Epidermal melanocyte (primary cell): Measurements from ENCODE around the gene CROCC2.

Experiments
- DNase-seq: peaks from one replicate; pipeline ENCODE4 v3.0.0; 2011; ENCODE audit warnings: low spot score; ENCODE audit not compliant: insufficient read length

CROCC2 gene

GRCh38 chr2:240997856-240998705 is 91.9 kb downstream of the CROCC2 start, which contains the start of gene SNED1:
TSS of gene SNED1 (plus strand) at chr2:240998618. CDS start at chr2:240998838, 220 bp downstream.
- no peak for DNase-seq

- no peak for DNase-seq
These were observed 92.5 kb downstream of the CROCC2 start for GRCh38 chr2:240998706-240998994.

GRCh38 chr2:240998995-240999791 is 93.1 kb downstream of the CROCC2 start:
- no peak for DNase-seq

DNA sequence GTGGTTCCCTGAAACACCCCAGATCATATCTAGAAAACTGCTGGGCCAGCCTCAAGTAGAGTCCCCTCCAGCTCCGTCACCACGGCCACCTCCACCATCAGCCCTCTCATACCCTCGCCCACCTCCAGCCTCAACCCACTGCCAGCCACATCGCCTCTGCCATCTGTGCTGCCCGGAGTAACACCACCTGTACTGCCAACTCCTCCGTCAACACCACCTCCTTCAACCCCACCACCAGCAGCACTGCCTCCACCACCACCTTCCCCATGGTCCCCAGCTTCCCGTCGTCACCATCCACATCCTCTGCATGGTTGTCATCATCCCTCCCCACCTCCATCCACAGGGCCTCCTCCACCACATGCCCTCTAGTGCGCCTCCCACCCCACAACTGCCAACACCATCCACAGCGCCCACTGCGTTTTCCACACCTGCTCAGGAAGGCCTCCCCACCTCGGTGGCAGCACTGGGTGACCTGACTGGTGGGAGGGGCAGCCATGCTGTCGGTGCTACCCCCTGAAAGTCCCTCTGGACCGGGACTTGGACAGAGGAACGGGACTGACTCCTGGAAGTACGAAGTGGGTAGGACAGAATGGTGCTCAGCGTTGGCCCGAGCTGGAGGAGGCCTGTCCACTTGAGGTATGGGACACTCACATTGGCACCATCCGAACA is 93.9 kb downstream of the CROCC2 start:
- DNase-seq, result no peak

- no peak for DNase-seq
These were observed 94.7 kb downstream of the CROCC2 start for GRCh38 chr2:241000831-241001321.

- DNase-seq, result no peak
These were observed 95.5 kb downstream of the CROCC2 start for GRCh38 chr2:241001413-241002274.

DNA sequence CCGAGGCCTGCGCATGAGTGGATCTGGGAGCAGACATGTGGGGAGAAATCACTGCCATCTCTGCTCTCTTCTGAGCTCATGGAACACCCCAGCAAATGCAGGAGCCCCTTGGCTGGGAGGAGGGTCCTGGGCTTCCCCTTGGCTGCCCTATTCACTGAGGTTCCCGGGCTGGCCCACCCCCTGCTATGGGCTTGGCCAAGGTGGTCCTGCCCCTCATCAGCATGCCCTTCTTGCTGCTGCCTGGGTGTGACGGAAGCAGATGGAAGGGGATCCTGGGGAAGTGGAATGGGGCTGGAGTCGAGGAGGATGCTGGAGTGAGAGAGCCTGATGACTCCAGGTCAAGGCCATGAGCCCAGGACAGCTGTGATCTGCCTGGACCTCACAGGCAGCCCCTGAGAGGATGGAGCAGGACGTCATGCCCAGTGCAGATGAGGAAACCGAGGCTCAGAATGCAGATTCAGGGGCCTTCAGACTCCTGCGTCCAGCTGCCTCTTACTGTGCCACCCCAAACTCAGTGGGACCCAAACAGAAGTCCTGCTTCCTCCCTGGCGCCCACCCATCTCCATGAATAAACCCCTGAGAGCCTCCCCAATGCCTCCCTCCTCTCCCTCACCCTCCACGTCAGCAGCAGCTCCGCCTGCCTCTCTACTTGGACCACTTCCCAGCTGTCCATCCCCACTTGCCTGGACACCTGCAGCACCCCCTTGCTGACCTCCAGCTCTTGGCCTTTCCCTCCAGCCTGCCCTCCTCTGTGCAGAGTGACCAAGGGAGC is 96.3 kb downstream of the CROCC2 start:
- DNase-seq, result no peak

GRCh38 chr2:241003047-241003360 is 96.9 kb downstream of the CROCC2 start:
- DNase-seq, result no peak

DNA sequence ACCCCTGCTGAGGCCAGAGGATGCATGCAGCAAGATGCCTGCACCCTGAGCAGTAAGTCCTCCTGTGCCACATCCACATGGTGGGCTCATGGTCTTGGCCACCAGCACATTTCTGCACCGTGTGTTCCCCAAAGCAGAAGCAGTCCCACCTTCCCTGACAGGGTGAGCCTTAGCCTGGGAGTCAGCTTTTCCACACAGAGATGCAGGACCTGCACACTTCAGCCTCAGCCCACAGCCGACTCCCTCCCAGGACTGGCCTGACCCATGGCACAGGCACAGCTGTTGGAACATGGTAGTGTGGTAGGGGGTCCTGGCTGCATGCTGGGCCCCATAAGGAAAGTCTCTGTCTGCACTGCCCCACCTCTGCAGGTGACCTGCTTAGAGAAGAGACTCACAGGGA is 97.2 kb downstream of the CROCC2 start:
- DNase-seq, result no peak

DNA sequence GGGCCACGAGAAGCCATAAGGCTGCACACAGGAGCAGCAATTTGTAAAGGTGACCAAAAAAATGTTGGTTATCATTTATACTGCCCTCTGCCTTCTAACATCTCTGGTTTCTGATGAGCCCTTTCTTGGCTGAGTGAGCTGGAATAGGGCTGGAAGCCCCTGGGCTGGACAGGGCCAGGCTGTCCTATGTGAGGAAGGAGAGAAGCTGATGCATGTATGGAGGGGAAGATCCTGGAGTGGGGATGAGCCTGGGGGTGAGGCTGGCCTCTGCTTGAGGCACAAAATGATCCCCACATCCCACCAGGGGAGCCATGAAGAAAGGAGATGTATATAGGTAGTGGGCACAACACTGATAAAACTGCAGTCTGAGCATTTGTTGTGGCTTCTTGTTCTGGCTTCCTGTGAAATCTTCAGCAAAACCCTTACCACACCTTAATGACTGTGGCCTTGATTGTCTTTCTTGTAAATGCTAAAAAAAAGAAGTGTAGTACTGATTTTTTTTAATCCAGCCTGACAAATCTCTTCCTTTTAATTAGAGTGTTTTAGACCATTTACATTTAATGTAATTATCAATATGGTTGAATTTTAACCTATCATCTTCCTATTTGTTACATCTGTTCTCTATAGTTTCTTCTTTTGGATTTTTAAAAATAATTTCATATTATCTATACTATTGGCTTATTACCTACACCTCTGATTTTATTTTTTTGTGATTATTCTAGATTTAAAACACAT is 97.9 kb downstream of the CROCC2 start:
- DNase-seq, result no peak

DNA sequence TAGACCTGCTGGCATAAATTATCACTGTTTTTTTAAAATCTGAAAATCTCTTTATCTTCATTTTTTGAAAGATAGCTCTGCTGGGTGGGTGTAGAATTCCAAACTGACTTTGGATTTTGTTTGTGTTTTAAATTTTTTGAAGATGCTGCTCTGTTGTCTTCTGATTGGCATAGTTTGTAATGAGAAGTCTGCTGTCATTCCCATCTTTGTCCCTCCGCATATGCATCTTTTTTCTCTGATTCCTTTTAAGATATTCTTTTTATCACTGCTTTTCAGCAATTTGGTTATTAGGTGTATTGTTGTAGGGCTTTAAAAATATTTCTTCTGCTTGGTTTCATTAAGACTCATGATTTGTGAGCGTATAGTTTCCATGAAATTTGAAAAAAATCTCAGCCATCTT is 99.4 kb downstream of the CROCC2 start:
- DNase-seq, result no peak

GRCh38 chr2:241006412-241006811 is 100.3 kb downstream of the CROCC2 start:
- no peak for DNase-seq

GRCh38 chr2:241007111-241007510 is 101.0 kb downstream of the CROCC2 start:
- no peak for DNase-seq

DNA sequence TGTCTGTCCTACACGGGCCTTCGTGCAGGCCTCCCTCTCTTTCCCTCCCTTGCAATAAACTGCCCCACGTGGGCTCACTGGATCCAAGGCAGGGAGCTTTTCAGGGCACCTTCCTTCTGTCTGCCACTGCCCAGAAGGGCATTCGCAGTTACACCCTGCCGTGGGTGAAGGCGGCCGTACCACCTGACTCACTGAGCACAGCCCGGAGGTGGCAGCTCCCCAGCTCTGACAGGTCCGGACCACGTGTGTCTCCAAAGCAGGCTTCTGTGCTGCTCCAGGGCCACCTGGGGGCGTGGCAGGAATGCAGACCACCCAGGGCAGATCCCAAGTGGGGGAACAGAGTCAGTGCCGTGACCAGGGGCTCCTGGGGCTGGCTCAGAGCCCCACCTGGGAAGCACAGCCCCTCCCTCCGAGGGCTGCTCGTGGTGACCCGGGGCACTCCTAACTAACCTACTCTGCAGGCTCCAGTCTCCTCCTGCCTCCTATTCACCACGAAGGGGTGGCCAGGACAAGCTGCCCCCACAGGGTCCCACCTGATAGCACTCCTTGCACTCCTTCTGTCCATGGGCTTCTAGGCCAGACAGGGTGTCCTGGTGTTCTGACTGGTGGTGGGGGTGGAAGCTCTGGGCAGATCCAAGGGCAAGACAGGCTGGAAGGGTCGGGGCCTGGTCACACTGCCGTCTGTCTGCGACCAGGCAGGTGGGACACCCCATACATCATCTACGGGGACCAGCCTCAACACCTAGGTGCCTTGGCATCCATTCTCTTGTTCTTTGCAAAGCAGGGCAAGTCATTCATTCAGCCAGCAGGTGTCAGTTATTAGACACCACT is 102.0 kb downstream of the CROCC2 start:
- no peak for DNase-seq

- DNase-seq, result no peak
These were observed 102.6 kb downstream of the CROCC2 start for GRCh38 chr2:241008711-241009121.

DNA sequence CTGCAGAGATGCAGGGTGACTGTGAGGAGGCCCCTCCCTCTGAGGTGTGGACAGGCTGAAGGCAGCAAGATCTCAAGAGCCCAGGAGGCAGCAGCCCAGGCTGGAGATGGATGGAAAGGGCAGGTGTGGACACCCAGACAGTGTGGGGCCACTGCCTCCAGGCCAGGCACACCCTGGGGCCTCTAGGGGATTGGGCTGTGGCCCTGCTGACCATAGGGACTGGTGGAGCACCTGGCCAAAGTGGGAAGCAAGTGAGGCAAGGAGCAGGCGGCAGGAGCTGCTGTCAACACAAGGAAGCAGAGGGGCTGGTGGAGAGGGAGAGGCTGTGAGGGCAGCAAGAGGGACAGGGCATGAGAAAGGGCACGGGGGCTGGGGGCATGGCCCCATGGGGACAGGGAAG is 103.1 kb downstream of the CROCC2 start:
- no peak for DNase-seq

- peak; percentile 79 for DNase-seq
These were observed 103.7 kb downstream of the CROCC2 start for GRCh38 chr2:241009601-241010530.
